GM13977 (cell line): ENCODE data around the gene ACKR4.

Experiments used
- DNase-seq: peaks from one replicate; pipeline ENCODE4 v3.0.0; 2012; ENCODE audit warnings: low spot score
- in situ Hi-C: fragments of 300-500 bp; cut with MboI; formaldehyde crosslinking; loops from one replicate; pipeline ENCODE4 v1.12.0; 2022; ENCODE audit warnings: low sequenced_read_pairs, low pct_unique_long_range_greater_than_20kb, mixed read lengths, inconsistent platforms; ENCODE audit not compliant: unreplicated experiment
- TF ChIP-seq, protein P1 (sequence below): IDR thresholded peaks from 2 replicates; pipeline ENCODE4 v1.5.1; 2012; ENCODE audit warnings: mild to moderate bottlenecking, control low read depth; ENCODE audit not compliant: insufficient read depth; ENCODE audit errors: extremely low read depth, missing control alignments

Gene ACKR4

DNA sequence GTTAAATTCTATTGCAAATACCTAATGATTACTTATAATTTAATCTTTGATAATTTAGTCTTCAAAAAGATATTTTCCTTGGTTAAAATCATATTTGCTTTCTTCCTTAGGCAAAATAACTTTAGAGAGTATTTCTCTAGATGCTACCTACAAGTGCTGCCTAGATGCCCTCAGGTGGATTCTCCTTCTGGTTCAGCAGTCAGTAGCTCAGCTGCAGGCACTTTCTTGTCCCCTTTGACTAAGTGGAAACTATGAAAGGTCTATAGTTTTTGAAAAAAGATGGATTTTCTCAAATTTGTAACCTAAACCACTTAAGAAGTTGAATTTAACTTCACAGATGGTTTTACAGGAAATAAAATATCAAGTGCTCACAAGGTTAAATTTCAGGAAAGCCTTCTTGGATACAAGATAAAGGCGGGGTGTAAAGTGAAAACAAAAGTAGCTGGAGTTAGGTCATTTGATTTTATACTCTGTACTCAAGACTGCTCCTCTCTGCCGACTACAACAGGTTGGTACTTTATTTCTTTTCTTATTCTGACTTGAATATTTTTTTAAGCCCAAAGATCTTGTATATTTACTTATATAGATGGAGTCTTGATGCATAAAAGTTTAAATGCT is at the start of gene ACKR4:
Gene ACKR4, plus strand, starts transcription at position 455 of the 618 bp plus-strand sequence. CDS start 3,128 bp downstream, outside the sequence.
- in situ Hi-C loops, result no loop called here
- TF ChIP-seq, protein P1, sequence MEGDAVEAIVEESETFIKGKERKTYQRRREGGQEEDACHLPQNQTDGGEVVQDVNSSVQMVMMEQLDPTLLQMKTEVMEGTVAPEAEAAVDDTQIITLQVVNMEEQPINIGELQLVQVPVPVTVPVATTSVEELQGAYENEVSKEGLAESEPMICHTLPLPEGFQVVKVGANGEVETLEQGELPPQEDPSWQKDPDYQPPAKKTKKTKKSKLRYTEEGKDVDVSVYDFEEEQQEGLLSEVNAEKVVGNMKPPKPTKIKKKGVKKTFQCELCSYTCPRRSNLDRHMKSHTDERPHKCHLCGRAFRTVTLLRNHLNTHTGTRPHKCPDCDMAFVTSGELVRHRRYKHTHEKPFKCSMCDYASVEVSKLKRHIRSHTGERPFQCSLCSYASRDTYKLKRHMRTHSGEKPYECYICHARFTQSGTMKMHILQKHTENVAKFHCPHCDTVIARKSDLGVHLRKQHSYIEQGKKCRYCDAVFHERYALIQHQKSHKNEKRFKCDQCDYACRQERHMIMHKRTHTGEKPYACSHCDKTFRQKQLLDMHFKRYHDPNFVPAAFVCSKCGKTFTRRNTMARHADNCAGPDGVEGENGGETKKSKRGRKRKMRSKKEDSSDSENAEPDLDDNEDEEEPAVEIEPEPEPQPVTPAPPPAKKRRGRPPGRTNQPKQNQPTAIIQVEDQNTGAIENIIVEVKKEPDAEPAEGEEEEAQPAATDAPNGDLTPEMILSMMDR, result no peak
- DNase-seq, result no peak

DNA sequence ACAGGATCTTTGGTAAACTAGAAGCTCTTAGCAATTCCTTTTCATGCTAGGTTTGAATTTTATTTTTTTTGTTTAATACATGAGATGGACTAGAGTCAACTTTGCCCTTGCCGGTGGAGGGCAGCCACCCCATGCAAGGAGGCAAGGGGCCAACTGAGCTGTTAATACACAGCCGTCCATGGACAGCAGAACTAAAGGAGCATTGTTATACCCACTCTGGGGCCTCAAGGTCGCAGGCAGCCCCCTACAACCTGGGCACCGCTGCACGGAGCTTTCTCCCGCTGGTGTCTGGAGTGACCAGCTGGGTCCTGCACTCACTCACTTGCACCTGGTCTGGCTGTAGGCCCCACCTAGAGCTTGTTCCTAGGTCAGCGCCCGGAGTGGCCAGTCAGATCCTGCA is 47.9 kb upstream of the ACKR4 start:
- TF ChIP-seq, protein P1, result no peak
- in situ Hi-C loops, result no loop called here
- DNase-seq, result no peak

DNA sequence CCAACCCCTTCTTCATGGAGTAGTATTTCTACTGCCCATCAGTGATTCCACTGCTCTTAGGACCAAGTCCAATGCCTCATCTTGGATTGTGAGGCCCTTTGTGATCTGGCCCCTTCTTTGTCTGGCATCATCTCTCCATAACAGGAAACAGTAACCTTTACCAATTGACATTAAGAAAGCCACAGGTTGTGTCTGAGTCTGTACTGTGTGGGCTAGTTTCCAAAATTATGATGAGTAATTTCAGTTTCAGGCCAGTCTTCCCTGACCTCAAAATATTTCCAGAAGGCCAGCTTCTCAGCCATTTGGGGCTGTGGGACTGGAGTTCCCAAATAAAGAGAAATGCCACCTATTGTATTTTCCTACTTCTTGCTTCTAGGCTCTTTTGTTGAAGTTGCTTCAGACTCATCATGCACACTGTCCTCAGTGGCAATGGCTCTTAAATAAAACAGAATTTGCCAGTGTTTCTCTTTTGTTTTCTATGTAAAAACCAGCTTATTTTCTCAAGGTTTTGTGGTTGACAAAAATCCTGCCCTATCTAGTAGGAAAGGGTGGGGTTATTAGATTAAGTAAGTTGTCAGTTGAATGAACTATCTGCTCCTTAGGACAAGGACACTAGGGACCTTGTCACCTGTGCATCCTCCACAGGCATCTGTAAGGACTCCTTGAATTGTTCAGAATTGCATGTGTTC is 47.0 kb upstream of the ACKR4 start:
- in situ Hi-C loops, result no loop called here
- TF ChIP-seq, protein P1, result no peak

DNA sequence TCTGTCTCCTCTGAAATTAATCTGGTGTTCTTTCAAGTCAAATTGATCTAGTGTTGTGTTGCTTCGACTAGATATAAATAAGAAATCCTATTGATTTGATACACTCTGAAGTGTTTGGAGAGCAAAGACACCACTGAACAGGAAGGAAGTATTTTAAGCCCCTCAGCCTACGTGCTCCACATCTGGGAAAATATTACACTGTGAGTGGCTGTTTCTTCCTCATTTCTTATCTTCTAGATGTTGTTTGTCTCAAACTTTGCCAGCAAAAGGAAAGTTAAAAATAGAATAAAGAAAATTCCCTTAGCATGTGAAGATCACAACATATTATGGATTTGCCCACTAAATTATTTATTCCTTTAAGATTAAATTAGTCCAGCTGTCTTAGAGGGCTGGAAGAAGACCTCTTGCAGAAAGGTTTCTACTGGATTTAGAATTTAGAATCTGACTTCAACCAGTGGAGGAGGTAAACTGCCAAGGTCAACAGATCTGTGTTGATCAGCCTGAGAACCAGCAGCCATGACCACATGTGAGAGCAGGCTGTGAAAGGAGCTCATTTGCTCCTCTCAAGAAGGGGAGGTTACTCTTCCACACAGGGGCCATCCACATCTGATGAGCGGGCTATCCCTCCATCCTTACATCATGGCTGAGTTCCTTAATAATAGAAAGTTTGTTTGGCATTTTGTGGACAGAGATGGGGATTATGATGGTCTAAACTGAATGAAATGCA is 46.3 kb upstream of the ACKR4 start:
- in situ Hi-C loops, result no loop called here
- no peak for DNase-seq
- TF ChIP-seq, protein P1, result no peak

More for the DNA sequence above, 47.0 kb upstream of the ACKR4 start:
- peak; percentile 17 for DNase-seq

DNA sequence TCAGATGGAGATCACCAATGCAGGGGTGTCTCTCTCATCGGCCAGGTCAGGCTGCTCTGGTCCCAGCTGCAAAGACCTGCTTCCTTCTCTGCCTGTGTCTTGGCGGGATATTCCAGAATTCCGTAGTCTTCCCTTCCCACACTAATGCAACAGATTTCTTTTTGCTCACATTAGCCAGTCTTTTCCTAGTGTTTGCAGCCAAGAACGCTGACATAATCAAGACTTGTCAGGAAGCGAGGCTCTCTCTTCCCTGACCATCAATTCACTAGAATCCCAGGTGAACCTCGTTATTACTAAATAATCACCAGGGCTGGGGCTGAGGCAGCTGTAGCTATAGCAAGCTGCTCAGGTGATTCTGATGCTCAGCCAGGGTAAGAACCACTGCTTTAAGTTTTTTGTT is 43.2 kb upstream of the ACKR4 start:
- TF ChIP-seq, protein P1, result no peak
- no peak for DNase-seq
- in situ Hi-C loops, result no loop called here

DNA sequence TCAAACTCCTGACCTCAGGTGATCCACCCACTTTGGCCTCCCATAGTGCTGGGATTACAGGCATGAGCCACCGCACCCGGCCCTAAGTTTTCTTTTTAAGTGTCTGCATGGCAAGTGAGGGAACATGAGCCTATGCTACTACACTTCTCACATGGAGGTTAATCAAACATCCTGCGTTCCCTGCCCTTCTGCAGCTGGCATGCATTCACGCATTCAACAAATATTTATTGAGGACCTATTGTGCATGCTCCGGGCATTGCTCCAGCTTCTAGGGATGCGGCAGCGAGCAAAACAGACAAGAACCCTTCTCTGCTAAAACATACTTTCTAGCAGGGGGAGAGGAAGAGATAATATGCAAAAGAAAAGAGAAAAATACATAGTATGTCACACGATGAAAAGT is 42.6 kb upstream of the ACKR4 start:
- in situ Hi-C loops, result no loop called here
- TF ChIP-seq, protein P1, result no peak
- no peak for DNase-seq
